Mucosa of stomach (tissue), 1 donor: ENCODE results near the gene TMEM154.

Experiments
- H3K27me3 ChIP-seq: one replicate; pipeline ENCODE4 v1.7.0; 2013; ENCODE audit warnings: mild to moderate bottlenecking, low read length; ENCODE audit not compliant: control insufficient read depth, insufficient read depth
- H3K36me3 ChIP-seq: one replicate; pipeline ENCODE4 v1.7.0; 2013; ENCODE audit warnings: low read length; ENCODE audit not compliant: control insufficient read depth, insufficient read depth
- H3K4me1 ChIP-seq: one replicate; pipeline ENCODE4 v1.7.0; 2013; ENCODE audit warnings: mild to moderate bottlenecking, low read length; ENCODE audit not compliant: control insufficient read depth, insufficient read depth
- H3K4me3 ChIP-seq: one replicate; pipeline ENCODE4 v1.7.0; 2013; ENCODE audit warnings: low read length
- H3K9ac ChIP-seq: one replicate; pipeline ENCODE4 v1.7.0; 2013; ENCODE audit warnings: mild to moderate bottlenecking, low read length, moderate library complexity
- H3K9me3 ChIP-seq: one replicate; pipeline ENCODE4 v1.7.0; 2013; ENCODE audit warnings: mild to moderate bottlenecking, low read length, moderate library complexity; ENCODE audit not compliant: control insufficient read depth
- donor health status: Pancreatic carcinoma.

The TMEM154 gene

DNA sequence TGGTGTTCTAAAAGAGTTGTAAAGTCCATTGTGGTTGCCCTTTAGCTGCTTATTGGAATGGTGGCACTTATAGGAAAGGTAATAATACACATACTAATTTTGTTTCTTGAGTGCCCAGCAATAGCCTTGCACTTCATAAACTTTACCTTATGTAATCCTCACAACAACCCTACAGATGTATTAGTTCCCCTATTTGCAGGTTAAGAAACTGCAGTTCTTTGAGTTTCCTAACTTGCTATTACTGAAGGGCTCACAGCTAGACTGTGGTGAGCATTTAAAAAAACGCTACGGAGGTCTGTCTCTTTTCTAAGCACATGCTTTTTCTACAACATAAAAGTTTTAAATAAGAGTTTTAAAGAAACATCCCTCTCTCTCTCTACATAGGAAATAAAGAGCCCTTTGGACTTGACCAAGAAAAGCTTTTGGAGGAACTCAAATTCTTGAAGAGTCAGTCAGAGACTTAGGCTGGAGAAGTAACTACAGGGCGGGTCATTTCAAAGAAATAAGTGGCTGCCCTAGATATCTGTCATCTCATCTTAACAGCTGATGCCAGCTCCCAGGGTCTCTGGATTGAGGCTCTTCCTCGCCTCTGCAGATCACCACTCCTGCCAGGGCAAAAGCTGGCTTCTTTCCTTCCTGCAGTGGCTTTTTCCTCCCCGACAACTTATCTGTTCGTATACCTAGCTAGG, 101.9 kb downstream of the TMEM154 start:
- Histone ChIP-seq H3K36me3 (no peaks in the 10 kb centered on the region), H3K4me3 (no peak overlapping the region)

DNA sequence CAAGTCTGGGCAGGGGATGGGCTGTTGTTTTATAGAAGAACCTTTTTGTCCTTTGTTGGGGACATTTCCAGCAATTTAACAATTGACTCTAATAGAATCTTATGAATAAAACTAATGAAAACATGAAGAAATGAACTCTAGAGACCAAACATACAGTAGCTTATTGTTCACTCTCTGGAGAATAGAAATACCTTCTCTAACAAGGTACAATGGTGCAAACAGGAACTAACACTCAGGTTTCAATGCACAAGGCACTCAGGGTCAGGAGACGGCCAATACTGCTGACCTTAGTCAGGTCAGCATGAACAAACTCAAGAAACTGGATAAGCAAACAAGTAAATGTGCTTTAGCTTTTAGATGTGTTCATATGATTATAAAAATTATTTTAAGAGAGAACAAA, 104.3 kb downstream of the TMEM154 start:
- Histone ChIP-seq H3K36me3 (no peaks in the 10 kb centered on the region), H3K9ac (no peak overlapping the region), H3K4me3 (no peak overlapping the region), H3K4me1 (no peaks in the 10 kb centered on the region), H3K9me3 (no peaks in the 10 kb centered on the region), H3K27me3 (no peaks in the 10 kb centered on the region)

More for the DNA sequence above, 101.9 kb downstream of the TMEM154 start:
- H3K9ac ChIP-seq = no peak overlapping the region
- no peaks in the 10 kb centered on the region for H3K27me3 ChIP-seq
- H3K4me1 ChIP-seq = no peaks in the 10 kb centered on the region
- H3K9me3 ChIP-seq = no peaks in the 10 kb centered on the region

DNA sequence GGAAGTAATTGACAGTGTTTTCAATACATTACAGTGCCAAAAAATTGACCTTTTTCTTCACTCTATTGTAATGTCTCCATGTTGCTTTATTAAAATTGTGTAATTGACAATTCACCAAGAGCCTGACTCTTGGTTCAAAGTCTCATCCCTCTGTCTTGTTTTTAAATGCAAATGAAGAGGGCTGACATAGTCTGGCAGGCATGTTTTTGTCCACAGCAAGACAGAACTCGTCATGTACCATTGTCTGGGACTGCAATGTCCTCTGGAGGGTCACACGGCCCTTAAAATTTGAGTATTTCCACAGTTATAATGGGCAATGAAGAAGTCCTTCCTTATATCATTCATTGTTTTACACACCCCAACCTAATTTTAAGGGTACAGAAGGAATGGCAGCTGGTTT, 105.9 kb downstream of the TMEM154 start:
- Histone ChIP-seq H3K9me3 (no peaks in the 10 kb centered on the region), H3K4me3 (no peak overlapping the region), H3K27me3 (no peaks in the 10 kb centered on the region), H3K4me1 (no peaks in the 10 kb centered on the region), H3K9ac (no peak overlapping the region), H3K36me3 (no peaks in the 10 kb centered on the region)

DNA sequence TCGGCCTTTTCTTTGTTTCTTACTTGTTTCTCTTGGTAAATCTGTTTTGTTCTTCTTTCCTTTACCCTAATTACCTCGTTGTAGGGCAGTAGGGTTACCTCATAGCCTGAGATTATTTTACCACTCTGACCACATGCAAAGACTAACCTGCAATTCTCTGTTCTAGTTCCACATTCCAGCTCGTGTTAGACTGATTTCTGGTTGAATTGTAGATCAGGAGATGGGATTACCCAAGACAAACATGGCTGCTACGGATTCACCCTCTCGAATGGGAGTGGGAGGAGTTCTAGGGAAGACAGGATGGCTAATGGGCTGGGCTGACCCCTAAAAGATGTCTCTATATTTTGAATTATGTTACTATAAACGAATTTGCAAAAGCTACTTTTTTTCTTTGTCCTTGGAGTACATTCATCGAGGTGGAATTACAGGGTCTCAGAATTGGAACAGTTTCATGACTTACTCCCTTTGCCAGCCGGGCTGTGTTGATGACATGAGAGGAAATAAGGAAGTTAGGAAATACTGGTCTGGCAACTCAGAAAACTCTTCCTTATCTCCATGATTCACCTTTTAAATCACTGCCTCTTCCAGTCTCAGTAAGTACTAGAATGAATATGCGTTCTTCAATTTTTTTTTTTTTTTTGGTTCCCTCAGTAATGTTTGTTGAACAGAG, 107.2 kb downstream of the TMEM154 start:
- no peaks in the 10 kb centered on the region for H3K9me3 ChIP-seq
- H3K4me1 ChIP-seq = no peaks in the 10 kb centered on the region
- H3K4me3 ChIP-seq = no peak overlapping the region
- H3K9ac ChIP-seq = no peak overlapping the region
- H3K36me3 ChIP-seq = no peaks in the 10 kb centered on the region
- no peaks in the 10 kb centered on the region for H3K27me3 ChIP-seq

DNA sequence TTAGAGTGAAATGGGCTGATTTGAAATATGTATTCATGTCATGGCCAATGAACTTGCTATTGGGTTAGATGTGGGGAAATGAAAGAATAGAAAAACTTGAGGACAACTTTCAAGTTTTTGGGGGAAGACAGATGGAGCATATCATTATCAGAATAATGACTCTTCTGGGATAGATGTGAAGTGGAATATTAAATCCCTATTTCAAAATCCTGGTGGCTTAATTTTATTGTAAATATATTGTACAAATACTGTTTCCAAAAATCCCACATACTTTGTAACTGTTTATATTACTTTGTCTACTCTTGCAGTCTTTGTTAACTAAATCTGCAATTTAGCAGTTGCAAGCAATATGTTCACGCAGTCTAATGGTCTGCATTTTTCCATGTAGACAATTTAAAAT, 108.0 kb downstream of the TMEM154 start:
- Histone ChIP-seq H3K27me3 (no peaks in the 10 kb centered on the region), H3K4me3 (no peak overlapping the region), H3K9ac (no peak overlapping the region)

DNA sequence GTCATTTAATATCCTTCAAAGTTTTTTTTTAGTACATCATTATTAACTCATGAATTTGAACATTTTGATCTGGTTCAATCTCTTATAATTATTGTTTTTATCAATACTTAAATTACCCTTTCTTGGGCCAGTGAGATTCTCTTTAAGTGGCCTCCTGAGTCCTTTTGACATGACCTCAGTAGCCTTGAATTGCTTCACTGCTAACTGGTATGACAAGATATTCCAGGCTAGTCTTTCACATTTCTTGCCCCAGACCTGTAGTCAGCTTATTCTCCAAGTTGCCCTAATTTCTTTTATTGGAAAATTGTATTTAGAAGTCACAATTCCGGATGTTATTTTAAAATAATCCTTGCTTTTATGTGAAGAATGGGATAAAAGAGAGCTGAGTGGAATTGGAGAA, 108.5 kb downstream of the TMEM154 start:
- no peaks in the 10 kb centered on the region for H3K9me3 ChIP-seq
- no peak overlapping the region for H3K4me3 ChIP-seq
- no peaks in the 10 kb centered on the region for H3K4me1 ChIP-seq
- H3K36me3 ChIP-seq = no peaks in the 10 kb centered on the region
- H3K27me3 ChIP-seq = no peaks in the 10 kb centered on the region
- no peak overlapping the region for H3K9ac ChIP-seq

More for the DNA sequence above, 108.0 kb downstream of the TMEM154 start:
- Histone ChIP-seq H3K36me3 (no peaks in the 10 kb centered on the region), H3K9me3 (no peaks in the 10 kb centered on the region), H3K4me1 (no peaks in the 10 kb centered on the region)
